GM20000 (cell line): Measurements from ENCODE around the gene TTC9.

Experiments
- DNase-seq: peaks from one replicate; pipeline ENCODE4 v3.0.0; 2012; ENCODE audit warnings: low spot score
- CTCF ChIP-seq: IDR thresholded peaks from 2 replicates; pipeline ENCODE4 v1.5.1; 2012; ENCODE audit warnings: mild to moderate bottlenecking, control low read depth; ENCODE audit errors: extremely low read depth, missing control alignments

TTC9 gene

GRCh38 chr14:70707138-70708038 lies 65.7 kb downstream of the TTC9 start:
- no peak for TF ChIP-seq CTCF
- peak; percentile 61 for DNase-seq

- no peak for TF ChIP-seq CTCF
- no peak for DNase-seq
Observed at GRCh38 chr14:70708717-70709570, 67.2 kb downstream of the TTC9 start.

GRCh38 chr14:70709726-70710382 lies 68.1 kb downstream of the TTC9 start:
- no peak for TF ChIP-seq CTCF
- no peak for DNase-seq

- DNase-seq: no peak
- no peak for TF ChIP-seq CTCF
Observed at GRCh38 chr14:70711451-70711850, 69.7 kb downstream of the TTC9 start.

- TF ChIP-seq CTCF: no peak
- no peak for DNase-seq
Observed at GRCh38 chr14:70713096-70713495, 71.4 kb downstream of the TTC9 start.

GRCh38 chr14:70713511-70713916 lies 71.8 kb downstream of the TTC9 start:
- no peak for DNase-seq
- TF ChIP-seq CTCF: no peak
